Measurements from ENCODE around the gene TANGO2.

The TANGO2 gene

DNA sequence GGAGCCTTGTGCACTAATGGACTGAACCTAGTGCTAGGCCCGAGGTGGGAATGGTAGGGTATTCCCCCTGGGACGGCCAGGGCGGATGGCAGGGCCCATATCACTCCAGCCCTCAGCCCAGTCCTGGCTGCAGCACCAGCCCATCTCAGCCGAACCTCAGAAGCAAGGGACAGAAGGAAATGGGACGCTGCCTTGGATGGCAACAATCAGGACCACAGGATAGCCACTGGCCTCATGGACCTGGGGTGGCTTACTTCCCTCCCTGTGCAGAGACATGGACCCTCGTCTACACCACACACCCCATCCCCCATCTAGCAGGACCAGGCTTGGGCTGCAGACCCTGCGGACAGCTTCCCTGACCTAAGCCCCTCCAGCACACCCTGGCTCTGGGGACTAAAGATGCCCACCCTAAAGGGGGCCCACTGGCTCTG lies 28.4 kb upstream of the TANGO2 start:
- Histone ChIP-seq H3K4me3 (ENCODE audit: low read depth, low read length) (no peak overlapping the region), H3K27me3 (ENCODE audit: insufficient read depth, low read depth, severe bottlenecking) (no peaks in the 10 kb centered on the region), H3K27ac (no peak overlapping the region), H3K9me3 (ENCODE audit: severe bottlenecking) (no peaks in the 10 kb centered on the region), H3K36me3 (no peaks in the 10 kb centered on the region)
- TF ChIP-seq, protein P1, sequence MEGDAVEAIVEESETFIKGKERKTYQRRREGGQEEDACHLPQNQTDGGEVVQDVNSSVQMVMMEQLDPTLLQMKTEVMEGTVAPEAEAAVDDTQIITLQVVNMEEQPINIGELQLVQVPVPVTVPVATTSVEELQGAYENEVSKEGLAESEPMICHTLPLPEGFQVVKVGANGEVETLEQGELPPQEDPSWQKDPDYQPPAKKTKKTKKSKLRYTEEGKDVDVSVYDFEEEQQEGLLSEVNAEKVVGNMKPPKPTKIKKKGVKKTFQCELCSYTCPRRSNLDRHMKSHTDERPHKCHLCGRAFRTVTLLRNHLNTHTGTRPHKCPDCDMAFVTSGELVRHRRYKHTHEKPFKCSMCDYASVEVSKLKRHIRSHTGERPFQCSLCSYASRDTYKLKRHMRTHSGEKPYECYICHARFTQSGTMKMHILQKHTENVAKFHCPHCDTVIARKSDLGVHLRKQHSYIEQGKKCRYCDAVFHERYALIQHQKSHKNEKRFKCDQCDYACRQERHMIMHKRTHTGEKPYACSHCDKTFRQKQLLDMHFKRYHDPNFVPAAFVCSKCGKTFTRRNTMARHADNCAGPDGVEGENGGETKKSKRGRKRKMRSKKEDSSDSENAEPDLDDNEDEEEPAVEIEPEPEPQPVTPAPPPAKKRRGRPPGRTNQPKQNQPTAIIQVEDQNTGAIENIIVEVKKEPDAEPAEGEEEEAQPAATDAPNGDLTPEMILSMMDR (IDR thresholded peaks at IDR 0.05; ENCODE audit: low read depth, low read length), result no peak
- no peak for DNase-seq

DNA sequence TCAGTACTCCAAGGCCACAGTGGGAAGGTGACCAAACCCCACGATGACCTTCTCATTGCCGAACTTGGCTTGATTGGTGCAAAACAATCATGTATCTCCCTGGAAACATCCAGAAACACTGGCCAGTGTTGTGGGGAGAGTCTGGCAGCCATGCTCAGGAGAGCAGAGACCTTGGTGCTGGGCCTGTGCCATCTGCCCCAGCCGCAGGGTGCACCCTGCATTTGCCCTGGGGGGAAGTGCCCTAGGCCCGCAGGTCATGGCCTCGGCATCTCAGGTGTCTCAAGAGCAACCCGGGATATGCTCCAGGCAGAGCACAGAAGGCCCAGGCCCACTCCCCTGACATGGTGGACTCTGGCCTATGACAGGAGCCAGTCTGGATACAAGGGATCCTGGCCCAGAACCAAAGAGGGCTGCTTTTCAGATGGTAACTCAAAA lies 28.0 kb upstream of the TANGO2 start:
- no peak overlapping the region for H3K27ac ChIP-seq
- H3K27me3 ChIP-seq (ENCODE audit: insufficient read depth, low read depth, severe bottlenecking), result no peaks in the 10 kb centered on the region
- H3K4me3 ChIP-seq (ENCODE audit: low read depth, low read length), result no peak overlapping the region
- TF ChIP-seq, protein P1 (IDR thresholded peaks at IDR 0.05; ENCODE audit: low read depth, low read length), result no peak
- H3K9me3 ChIP-seq (ENCODE audit: severe bottlenecking), result no peaks in the 10 kb centered on the region
- H3K36me3 ChIP-seq, result no peaks in the 10 kb centered on the region
- DNase-seq, result no peak

DNA sequence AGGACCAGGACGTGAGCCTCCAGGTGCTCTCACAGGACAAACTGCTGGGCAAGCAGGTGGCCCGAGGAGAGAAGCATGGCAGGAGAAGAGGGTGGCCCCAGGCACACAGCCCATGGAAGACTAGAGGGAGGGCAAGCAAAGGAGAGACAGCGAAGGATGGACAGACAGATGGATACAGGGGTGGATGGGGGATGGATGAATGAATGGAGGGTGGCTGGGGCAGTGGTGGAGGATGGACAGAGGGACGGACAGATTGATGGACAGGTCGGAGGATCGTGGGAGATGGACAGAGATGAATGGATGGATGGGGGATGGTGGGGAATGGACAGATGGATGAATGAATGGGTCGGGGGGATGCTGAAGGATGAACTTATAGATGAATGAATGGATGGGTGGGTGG lies 27.0 kb upstream of the TANGO2 start:
- DNase-seq, result no peak

DNA sequence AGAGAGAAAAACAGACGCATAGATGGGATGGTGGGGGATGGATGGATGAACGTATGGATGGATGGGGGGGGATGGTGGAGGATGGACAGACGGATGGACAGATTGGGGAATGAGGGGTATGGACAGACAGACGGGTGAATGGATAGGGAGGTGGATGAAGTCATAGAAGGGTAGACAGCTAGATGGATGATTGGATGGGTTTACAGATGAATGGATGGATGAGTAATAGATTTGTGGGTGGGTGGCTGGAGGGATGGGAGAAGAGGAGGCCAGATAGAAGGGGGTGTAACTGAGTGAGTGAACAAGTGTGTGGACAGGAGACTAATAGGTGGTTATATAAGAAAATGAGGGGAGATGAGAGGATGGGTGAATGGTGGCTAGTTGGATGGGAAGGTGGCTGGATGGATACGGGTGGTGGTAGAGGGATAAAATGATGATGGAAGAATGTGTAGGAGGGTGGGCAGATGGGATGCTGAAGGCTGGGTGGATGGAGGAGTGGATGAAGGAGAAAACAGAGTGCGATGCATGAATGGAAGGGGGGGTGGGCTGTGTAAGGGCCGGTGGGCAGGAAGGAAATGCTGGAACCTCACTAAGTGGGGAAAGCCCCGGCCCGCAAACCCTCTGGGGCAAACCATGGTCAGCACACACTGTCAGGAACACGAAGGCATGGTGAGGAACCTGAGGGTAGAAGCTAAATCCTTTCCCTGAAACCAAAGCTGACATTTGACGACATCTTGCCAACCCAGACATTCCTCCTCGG lies 25.9 kb upstream of the TANGO2 start:
- Histone ChIP-seq H3K36me3 (no peaks in the 10 kb centered on the region), H3K4me3 (ENCODE audit: low read depth, low read length) (no peak overlapping the region), H3K9me3 (ENCODE audit: severe bottlenecking) (no peaks in the 10 kb centered on the region), H3K27ac (no peak overlapping the region), H3K27me3 (ENCODE audit: insufficient read depth, low read depth, severe bottlenecking) (no peaks in the 10 kb centered on the region)
- no peak for DNase-seq
- TF ChIP-seq, protein P1 (IDR thresholded peaks at IDR 0.05; ENCODE audit: low read depth, low read length), result no peak

More for the DNA sequence above, 27.0 kb upstream of the TANGO2 start:
- Histone ChIP-seq H3K36me3 (no peaks in the 10 kb centered on the region), H3K27ac (no peak overlapping the region), H3K9me3 (ENCODE audit: severe bottlenecking) (no peaks in the 10 kb centered on the region), H3K4me3 (ENCODE audit: low read depth, low read length) (no peak overlapping the region), H3K27me3 (ENCODE audit: insufficient read depth, low read depth, severe bottlenecking) (no peaks in the 10 kb centered on the region)
- TF ChIP-seq, protein P1 (IDR thresholded peaks at IDR 0.05; ENCODE audit: low read depth, low read length), result no peak

DNA sequence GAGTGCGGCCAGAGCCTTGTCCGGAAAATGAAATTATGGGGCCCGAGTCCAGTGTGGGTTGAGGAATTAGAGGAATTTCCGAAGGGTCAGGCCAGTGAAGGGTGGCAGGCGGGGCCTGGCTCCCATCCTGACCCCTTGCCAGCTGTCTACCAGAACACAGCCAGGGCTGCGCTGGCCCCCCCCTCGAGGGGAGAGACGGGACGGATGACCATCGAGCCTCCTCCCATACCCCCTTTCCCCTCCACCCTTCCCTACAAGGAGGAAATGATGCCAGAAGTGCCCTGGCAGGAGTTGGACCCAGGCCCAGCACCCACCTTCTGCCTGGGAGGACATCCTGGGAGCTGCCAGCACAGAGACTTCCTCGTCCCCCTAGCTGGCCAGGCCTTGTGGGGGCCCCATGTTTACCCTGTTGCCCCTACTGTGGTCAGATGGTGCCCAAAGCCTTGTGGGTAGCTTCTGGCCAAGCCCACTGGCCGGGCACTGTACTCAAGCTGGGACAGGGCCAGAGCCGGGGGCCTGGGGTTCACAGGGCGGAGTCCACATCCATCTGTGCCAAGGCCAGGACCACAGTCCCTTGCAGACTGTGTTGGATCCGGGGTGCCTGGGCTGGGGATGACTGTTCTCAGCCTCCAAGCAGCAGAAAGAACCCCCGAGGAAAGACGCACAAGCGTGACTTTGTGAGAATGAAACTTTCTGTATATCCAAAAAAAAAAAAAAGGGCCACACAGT lies 25.1 kb upstream of the TANGO2 start:
- no peaks in the 10 kb centered on the region for H3K36me3 ChIP-seq
- H3K4me3 ChIP-seq (ENCODE audit: low read depth, low read length), result no peak overlapping the region
- TF ChIP-seq, protein P1 (IDR thresholded peaks at IDR 0.05; ENCODE audit: low read depth, low read length), result no peak
- no peaks in the 10 kb centered on the region for H3K9me3 ChIP-seq (ENCODE audit: severe bottlenecking)
- H3K27me3 ChIP-seq (ENCODE audit: insufficient read depth, low read depth, severe bottlenecking), result no peaks in the 10 kb centered on the region
- no peak overlapping the region for H3K27ac ChIP-seq
- no peak for DNase-seq
